Natural killer cell treated with Interleukin-12 subunit alpha and Interleukin-12 subunit beta and Interleukin-15 and Interleukin-18, amount 100 ng/mL, for 72 hours (primary cell): Measurements from ENCODE around the gene CCT6A. TPM values are rescaled to one million over a fixed set of nuclear protein-coding genes. Genes with fewer than 3 reads are reported as not detected.
"Not testable (repeated sequence)": the region's sequence is repeated elsewhere in the genome, so short reads cannot be mapped to it uniquely, and the experiment has no call there.

Source experiments
- ATAC-seq, 2 donors: fragments of 150-1000 bp; cut with Tn5 transposase in 1 of 2; sonication (Bioruptor Pico), chemical (Tn5 transposase) in 1 of 2; 2 replicates each; pipeline ENCODE4 v1.10.0; 2021
- DNase-seq: peaks from one replicate; pipeline ENCODE4 v3.0.0; 2022; ENCODE audit warnings: low spot score
- H3K27ac Mint-ChIP-seq, 2 donors: 1 replicate in 1 of 2; 2 replicates in 1 of 2; pipeline ENCODE4 v1.8.0; 2022; ENCODE audit warnings: mixed read lengths in 2 of 2, mild to moderate bottlenecking in 1 of 2, moderate library complexity in 1 of 2
- H3K27me3 Mint-ChIP-seq, 2 donors: 1 replicate in 1 of 2; 2 replicates in 1 of 2; pipeline ENCODE4 v1.8.0; 2022; ENCODE audit warnings: mixed read lengths in 2 of 2
- H3K36me3 Mint-ChIP-seq: one replicate; pipeline ENCODE4 v1.8.0; 2022; ENCODE audit warnings: mixed read lengths
- H3K4me1 Mint-ChIP-seq, 2 donors: 1 replicate in 1 of 2; 2 replicates in 1 of 2; pipeline ENCODE4 v1.8.0; 2022; ENCODE audit warnings: low read depth in 2 of 2, mixed read lengths in 2 of 2, mild to moderate bottlenecking in 1 of 2
- H3K4me3 Mint-ChIP-seq: one replicate; pipeline ENCODE4 v1.8.0; 2022; ENCODE audit warnings: mixed read lengths
- H3K9me3 Mint-ChIP-seq: 2 replicates; pipeline ENCODE4 v1.8.0; 2022; ENCODE audit warnings: mixed read lengths
- total RNA-seq, 2 donors: library from RNA; stranded (reverse); gene quantifications; one replicate each; pipeline ENCODE4 v1.2.3, GENCODE V29; 2022

Gene CCT6A
- total RNA-seq, 2 donors from 2014 or later: 188 to 277 TPM

DNA sequence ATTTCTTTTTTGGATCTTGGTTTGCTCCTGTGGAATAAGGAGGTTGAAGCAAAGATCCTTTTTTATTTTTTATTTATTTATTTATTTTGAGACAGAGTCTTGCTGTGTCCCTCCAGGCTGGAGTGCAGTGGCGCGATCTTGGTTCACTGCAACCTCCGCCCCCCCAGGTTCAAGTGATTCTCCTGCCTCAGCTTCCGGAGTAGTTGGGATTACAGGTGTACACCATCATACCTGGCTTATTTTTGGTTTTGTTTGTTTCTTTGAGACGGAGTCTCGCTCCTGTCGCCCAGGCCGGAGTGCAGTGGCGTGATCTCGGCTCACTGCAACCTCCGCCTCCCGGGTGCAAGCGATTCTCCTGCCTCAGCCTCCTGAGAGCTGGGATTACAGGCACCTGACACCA, 14.8 kb downstream of the CCT6A start:
- not testable (repeated sequence) for DNase-seq
- H3K36me3 Mint-ChIP-seq: peaks cover 32% of the 10 kb centered on the region

GRCh38 chr7:56074371-56074791, 22.8 kb downstream of the CCT6A start:
- Mint-ChIP-seq H3K36me3 (peaks cover 10% of the 10 kb centered on the region), H3K27me3 (no peaks in the 10 kb centered on the region), H3K27ac (peak overlapping the region in 1 of 2 donors; percentile 6), H3K4me1 (peaks cover 6 to 8% of the 10 kb centered on the region in 2 donors), H3K9me3 (no peaks in the 10 kb centered on the region), H3K4me3 (no peak overlapping the region)
- DNase-seq (peak; percentile 83), ATAC-seq (peak; percentile 84 to 90)

More for the DNA sequence above, 14.8 kb downstream of the CCT6A start:
- H3K27me3 Mint-ChIP-seq, H3K9me3 Mint-ChIP-seq, H3K4me3 Mint-ChIP-seq, H3K27ac Mint-ChIP-seq, ATAC-seq: not testable (repeated sequence)
- peaks cover 25 to 29% of the 10 kb centered on the region in 2 donors for H3K4me1 Mint-ChIP-seq

GRCh38 chr7:56077681-56078080, 26.1 kb downstream of the CCT6A start:
- Mint-ChIP-seq H3K27me3 (no peaks in the 10 kb centered on the region), H3K36me3 (peaks cover 5% of the 10 kb centered on the region), H3K4me3 (no peak overlapping the region), H3K9me3 (no peaks in the 10 kb centered on the region), H3K4me1 (peaks cover 6 to 10% of the 10 kb centered on the region in 2 donors), H3K27ac (no peak overlapping the region)
- ATAC-seq (no peak), DNase-seq (no peak)

- no peaks in the 10 kb centered on the region for H3K9me3 Mint-ChIP-seq
- no peak overlapping the region for H3K27ac Mint-ChIP-seq
- peaks cover 5% of the 10 kb centered on the region for H3K36me3 Mint-ChIP-seq
- no peaks in the 10 kb centered on the region for H3K27me3 Mint-ChIP-seq
- no peak overlapping the region for H3K4me3 Mint-ChIP-seq
- peaks cover 6 to 10% of the 10 kb centered on the region in 2 donors for H3K4me1 Mint-ChIP-seq
- ATAC-seq: no peak
- no peak for DNase-seq
Observed at GRCh38 chr7:56078196-56078595, 26.6 kb downstream of the CCT6A start.

DNA sequence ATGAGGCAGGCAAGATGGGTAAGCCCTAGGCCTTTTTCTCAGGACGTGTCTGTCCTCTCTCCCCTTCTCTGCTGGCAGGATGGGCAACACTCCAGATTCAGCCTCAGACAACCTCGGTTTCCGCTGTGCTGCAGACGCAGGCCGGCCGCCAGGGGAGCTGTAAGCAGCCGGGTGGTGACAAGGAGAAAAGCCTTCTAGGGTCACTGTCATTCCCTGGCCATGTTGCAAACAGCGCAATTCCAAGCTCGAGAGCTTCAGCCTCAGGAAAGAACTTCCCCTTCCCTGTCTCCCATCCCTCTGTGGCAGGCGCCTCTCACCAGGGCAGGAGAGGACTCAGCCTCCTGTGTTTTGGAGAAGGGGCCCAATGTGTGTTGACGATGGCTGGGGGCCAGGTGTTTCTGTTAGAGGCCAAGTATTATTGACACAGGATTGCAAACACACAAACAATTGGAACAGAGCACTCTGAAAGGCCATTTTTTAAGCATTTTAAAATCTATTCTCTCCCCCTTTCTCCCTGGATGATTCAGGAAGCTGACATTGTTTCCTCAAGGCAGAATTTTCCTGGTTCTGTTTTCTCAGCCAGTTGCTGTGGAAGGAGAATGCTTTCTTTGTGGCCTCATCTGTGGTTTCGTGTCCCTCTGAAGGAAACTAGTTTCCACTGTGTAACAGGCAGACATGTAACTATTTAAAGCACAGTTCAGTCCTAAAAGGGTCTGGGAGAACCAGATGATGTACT, 28.1 kb downstream of the CCT6A start:
- no peaks in the 10 kb centered on the region for H3K36me3 Mint-ChIP-seq

DNA sequence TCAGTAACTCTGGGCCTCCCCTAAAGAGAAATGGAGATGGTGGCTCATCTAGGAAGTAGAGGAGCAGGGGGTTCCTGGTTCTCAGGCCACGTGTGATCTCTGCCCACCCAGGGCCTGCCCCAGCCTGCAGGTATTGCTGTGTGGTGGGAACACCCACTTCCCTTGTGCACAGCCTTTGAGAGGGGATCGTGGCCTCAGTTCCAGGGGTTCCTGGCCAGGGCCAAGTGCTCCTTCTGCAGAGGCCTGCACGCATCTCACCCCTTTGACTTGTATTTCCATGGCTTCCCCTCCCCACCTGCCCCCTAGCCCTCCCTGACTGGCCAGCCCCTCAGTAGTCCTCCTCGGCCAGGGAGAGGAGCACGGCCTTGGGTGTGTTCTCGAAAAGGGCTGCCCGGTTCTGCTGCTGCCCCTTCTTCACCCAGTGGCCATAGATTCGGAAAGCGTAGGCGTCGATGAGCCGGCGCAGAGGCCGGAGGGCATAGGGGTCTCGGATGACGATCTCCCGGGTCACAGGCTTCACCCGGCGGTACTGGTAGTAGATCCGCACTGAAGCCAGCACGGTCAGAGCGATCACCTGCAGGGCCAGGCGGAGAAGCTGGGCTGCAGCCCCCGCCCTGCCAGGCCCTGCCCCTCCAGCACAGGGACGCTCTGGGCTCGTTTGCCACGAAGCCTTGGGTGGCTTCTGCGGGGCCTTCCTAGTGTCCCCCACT, 29.3 kb downstream of the CCT6A start:
- H3K4me1 Mint-ChIP-seq, ATAC-seq, H3K4me3 Mint-ChIP-seq, H3K36me3 Mint-ChIP-seq, H3K9me3 Mint-ChIP-seq, DNase-seq, H3K27ac Mint-ChIP-seq, H3K27me3 Mint-ChIP-seq: not testable (repeated sequence)

More for the DNA sequence above, 28.1 kb downstream of the CCT6A start:
- Mint-ChIP-seq H3K9me3 (no peaks in the 10 kb centered on the region), H3K4me1 (peaks cover 0 to 5% of the 10 kb centered on the region in 2 donors), H3K27ac (no peak overlapping the region), H3K4me3 (no peak overlapping the region), H3K27me3 (no peaks in the 10 kb centered on the region)
- ATAC-seq (no peak), DNase-seq (no peak)

DNA sequence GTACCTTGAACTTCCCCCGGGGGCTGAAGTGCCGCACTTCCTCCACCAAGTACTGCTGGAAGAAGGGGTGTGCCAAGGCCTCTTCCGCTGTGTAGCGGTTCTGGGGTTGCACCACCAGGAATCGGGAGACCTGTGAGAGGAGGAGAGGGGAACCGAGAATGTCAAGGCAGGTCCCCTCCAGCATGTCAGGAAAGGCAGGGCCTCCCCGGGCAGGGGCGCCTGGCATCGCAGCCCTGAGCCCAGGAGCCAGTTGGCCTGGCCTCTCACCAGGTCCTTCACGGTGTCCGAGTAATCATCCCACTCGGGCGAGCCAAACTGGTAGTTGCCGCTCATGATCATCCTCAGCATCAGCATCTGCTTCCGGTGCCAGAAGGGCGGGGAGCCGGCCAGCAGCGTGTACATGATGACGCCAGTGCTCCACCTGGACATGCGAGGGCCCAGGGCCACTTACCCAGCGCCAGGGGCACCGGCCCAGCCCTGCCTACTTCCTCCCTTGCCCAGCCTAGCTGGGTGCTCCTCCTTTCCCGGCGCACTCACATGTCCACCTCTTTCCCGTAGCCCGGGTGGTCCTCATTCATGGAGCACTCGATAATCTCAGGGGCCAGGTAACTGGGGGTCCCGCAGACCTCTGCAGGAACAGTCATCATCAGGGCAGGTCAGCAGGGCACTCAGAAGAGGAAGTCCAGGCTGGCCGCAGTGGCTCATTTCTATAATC, 30.2 kb downstream of the CCT6A start:
- DNase-seq: no peak
- Mint-ChIP-seq H3K27ac (no peak overlapping the region), H3K4me3 (no peak overlapping the region), H3K9me3 (no peaks in the 10 kb centered on the region), H3K36me3 (no peaks in the 10 kb centered on the region), H3K27me3 (no peaks in the 10 kb centered on the region), H3K4me1 (peaks cover 0 to 5% of the 10 kb centered on the region in 2 donors)
- no peak for ATAC-seq

- H3K4me3 Mint-ChIP-seq: no peak overlapping the region
- no peaks in the 10 kb centered on the region for H3K36me3 Mint-ChIP-seq
- H3K27me3 Mint-ChIP-seq: no peaks in the 10 kb centered on the region
- no peaks in the 10 kb centered on the region for H3K9me3 Mint-ChIP-seq
- DNase-seq: no peak
- ATAC-seq: no peak
- no peak overlapping the region for H3K27ac Mint-ChIP-seq
- H3K4me1 Mint-ChIP-seq: peaks cover 0 to 5% of the 10 kb centered on the region in 2 donors
Observed at GRCh38 chr7:56083150-56083785, 31.7 kb downstream of the CCT6A start.

- DNase-seq (no peak), ATAC-seq (no peak)
- Mint-ChIP-seq H3K27me3 (no peaks in the 10 kb centered on the region), H3K4me3 (no peak overlapping the region), H3K4me1 (peaks cover 0 to 2% of the 10 kb centered on the region in 2 donors), H3K36me3 (no peaks in the 10 kb centered on the region), H3K9me3 (no peaks in the 10 kb centered on the region), H3K27ac (no peak overlapping the region)
Observed at GRCh38 chr7:56086761-56087160, 35.2 kb downstream of the CCT6A start.

DNA sequence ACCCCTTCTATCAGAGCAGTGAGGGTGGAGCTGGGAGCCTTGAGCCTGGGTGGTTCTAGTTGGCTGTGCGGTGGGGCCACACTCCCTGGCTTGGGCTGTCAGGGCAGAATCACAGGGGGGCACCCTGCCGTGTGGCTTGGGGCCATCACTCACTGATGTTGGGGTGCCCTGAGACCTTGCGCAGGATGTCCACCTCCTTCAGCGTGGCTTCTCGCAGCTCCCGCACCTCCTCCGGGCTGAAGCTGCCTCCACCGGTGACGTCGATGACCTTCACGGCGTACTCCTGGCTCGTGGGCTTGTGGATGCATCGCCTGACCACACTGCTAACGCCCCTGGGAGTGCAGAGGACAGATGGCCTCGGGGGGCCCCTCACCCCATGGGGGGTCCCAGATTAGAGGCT, 35.9 kb downstream of the CCT6A start:
- Mint-ChIP-seq H3K4me1 (peaks cover 0 to 2% of the 10 kb centered on the region in 2 donors), H3K27me3 (no peaks in the 10 kb centered on the region), H3K27ac (no peak overlapping the region), H3K9me3 (no peaks in the 10 kb centered on the region), H3K4me3 (no peak overlapping the region), H3K36me3 (no peaks in the 10 kb centered on the region)
- DNase-seq (no peak), ATAC-seq (no peak)

- Mint-ChIP-seq H3K27ac (no peak overlapping the region), H3K4me3 (no peak overlapping the region), H3K4me1 (no peaks in the 10 kb centered on the region), H3K27me3 (no peaks in the 10 kb centered on the region), H3K36me3 (no peaks in the 10 kb centered on the region), H3K9me3 (no peaks in the 10 kb centered on the region)
- ATAC-seq (peak; percentile 7 to 15), DNase-seq (no peak)
Observed at GRCh38 chr7:56091591-56091990, 40.0 kb downstream of the CCT6A start.

- H3K4me3 Mint-ChIP-seq, H3K4me1 Mint-ChIP-seq, DNase-seq, ATAC-seq, H3K27ac Mint-ChIP-seq, H3K9me3 Mint-ChIP-seq, H3K27me3 Mint-ChIP-seq, H3K36me3 Mint-ChIP-seq: not testable (repeated sequence)
Observed at GRCh38 chr7:56092388-56092787, 40.8 kb downstream of the CCT6A start.

DNA sequence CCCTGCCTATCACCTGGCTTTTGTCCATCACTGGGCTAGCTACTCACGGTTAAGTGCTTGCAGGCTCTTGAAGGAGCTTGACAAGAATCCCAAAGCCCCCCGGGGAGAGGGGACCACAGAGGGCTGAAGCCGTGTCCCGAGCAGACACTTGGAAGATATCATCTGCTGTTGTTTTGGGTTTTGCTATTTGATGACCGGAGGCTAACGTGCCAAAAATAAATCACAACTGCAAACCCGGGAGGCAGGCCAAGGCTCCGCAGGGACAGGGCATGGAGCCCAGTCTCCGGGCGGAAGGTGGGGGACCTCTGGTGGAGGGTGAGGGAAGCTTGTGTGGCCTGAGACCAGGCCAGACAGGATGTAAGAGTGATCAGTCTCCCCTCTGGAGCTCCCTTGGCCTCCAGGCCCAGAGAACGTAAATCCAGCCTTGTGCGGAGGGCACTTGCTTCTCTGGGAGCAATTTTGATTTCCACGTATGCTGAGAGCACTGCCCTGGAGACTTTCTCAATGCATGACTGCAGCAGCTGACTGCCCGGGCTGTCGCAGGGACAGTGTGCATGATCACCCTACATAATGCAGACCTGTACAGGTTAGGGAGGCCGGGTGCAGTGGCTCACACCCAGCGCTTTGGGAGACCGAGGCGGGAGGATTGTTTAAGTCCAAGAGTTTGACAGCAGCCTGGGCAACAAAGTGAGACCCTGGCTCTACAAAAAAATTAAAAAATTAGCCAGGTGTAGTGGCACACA, 41.4 kb downstream of the CCT6A start, which contains the start of gene PHKG1:
PHKG1 (minus strand) TSS at position 164 of the 743 bp plus-strand sequence. CDS start 4,011 bp downstream, outside the sequence.
- H3K4me1 Mint-ChIP-seq: no peaks in the 10 kb centered on the region
- H3K36me3 Mint-ChIP-seq: no peaks in the 10 kb centered on the region
- ATAC-seq (peak in 1 of 2 donors; percentile 37), DNase-seq (no peak)
- no peaks in the 10 kb centered on the region for H3K27me3 Mint-ChIP-seq
- H3K4me3 Mint-ChIP-seq: no peak within 1 kb of the TSS
- no peak within 1 kb of the TSS for H3K27ac Mint-ChIP-seq
- H3K9me3 Mint-ChIP-seq: no peaks in the 10 kb centered on the region
